Stimulated activated CD8-positive, alpha-beta memory T cell treated with anti-CD3 and anti-CD28 coated beads, Interleukin-4, amount 100 ng/mL, for 24 hours (primary cell): ENCODE data around the gene OR13C5.

ENCODE experiments used
- DNase-seq: peaks from one replicate; pipeline ENCODE4 v3.0.0-alpha.2; 2020; ENCODE audit warnings: low read depth

The OR13C5 gene

GRCh38 chr9:104553261-104553660 is 46.0 kb downstream of the OR13C5 start:
- DNase-seq: no peak
